Ishikawa (cell line): ENCODE measurements around the gene VTI1A.

Experiments used
- CEBPB ChIP-seq: IDR thresholded peaks from 2 replicates; pipeline ENCODE4 v1.6.1; 2012
- CREB1 ChIP-seq: IDR thresholded peaks from 2 replicates; pipeline ENCODE4 v1.6.1; 2012; ENCODE audit warnings: low read depth
- EGR1 ChIP-seq: IDR thresholded peaks from 2 replicates; pipeline ENCODE4 v1.6.1; 2012
- EP300 ChIP-seq: IDR thresholded peaks from 2 replicates; pipeline ENCODE4 v1.6.1; 2012; ENCODE audit warnings: borderline replicate concordance
- FOXM1 ChIP-seq: IDR thresholded peaks from 2 replicates; pipeline ENCODE4 v1.6.1; 2012; ENCODE audit warnings: low read depth, borderline replicate concordance
- MAX ChIP-seq: IDR thresholded peaks from 2 replicates; pipeline ENCODE4 v1.6.1; 2012
- RAD21 ChIP-seq: IDR thresholded peaks from 2 replicates; pipeline ENCODE4 v1.6.1; 2012; ENCODE audit warnings: low read depth
- REST ChIP-seq: IDR thresholded peaks from 2 replicates; pipeline ENCODE4 v1.6.1; 2012; ENCODE audit warnings: low read depth, mild to moderate bottlenecking
- TAF1 ChIP-seq: IDR thresholded peaks from 2 replicates; pipeline ENCODE4 v1.6.1; 2012; ENCODE audit warnings: low read depth, mild to moderate bottlenecking
- TCF12 ChIP-seq: IDR thresholded peaks from 2 replicates; pipeline ENCODE4 v1.6.1; 2012; ENCODE audit warnings: low read depth
- USF1 ChIP-seq: IDR thresholded peaks from 2 replicates; pipeline ENCODE4 v1.6.1; 2012
- YY1 ChIP-seq: IDR thresholded peaks from 2 replicates; pipeline ENCODE4 v1.6.1; 2012; ENCODE audit warnings: low read depth

GRCh38 chr10:112619556-112619955, 172.5 kb downstream of the VTI1A start:
- no peak for TF ChIP-seq FOXM1
- no peak for TF ChIP-seq REST
- no peak for TF ChIP-seq RAD21
- no peak for TF ChIP-seq MAX
- TF ChIP-seq CREB1, result no peak
- TF ChIP-seq CEBPB, result no peak
- no peak for TF ChIP-seq USF1
- TF ChIP-seq YY1, result no peak
- no peak for TF ChIP-seq EGR1
- TF ChIP-seq EP300, result no peak
- TF ChIP-seq TAF1, result no peak
- TF ChIP-seq TCF12, result no peak
